A673 (cell line): ENCODE measurements around the gene ELFN1.

ENCODE experiments used
- CTCF ChIP-seq: fragments of 300-800, 200-600 bp; sonication (generic); conservative IDR thresholded peaks from 2 replicates; pipeline ENCODE4 v1.5.1; 2017; ENCODE audit warnings: low read depth, mild to moderate bottlenecking, antibody characterized with exemption, low read length, moderate library complexity, mixed read lengths
- EZH2 ChIP-seq: fragments of 200-600 bp; sonication (generic); IDR thresholded peaks from 2 replicates; pipeline ENCODE4 v1.6.1; 2017; ENCODE audit warnings: borderline replicate concordance, low read depth, mild to moderate bottlenecking, mixed read lengths, antibody characterized with exemption, low read length; ENCODE audit not compliant: poor library complexity, severe bottlenecking

GRCh38 chr7:1768832-1769231, 98.8 kb downstream of the ELFN1 start:
- TF ChIP-seq CTCF = no peak
- no peak for TF ChIP-seq EZH2
